ENCODE results near the gene KCNN4. TPM values are rescaled to one million over a fixed set of nuclear protein-coding genes. Genes with fewer than 3 reads are reported as not detected.

KCNN4 gene
- total and polyA plus RNA-seq, 2 donors (not counting 3 experiments of a cell fraction or from before 2014, with no cell fraction given), result 0.29 TPM; not detected in 1

DNA sequence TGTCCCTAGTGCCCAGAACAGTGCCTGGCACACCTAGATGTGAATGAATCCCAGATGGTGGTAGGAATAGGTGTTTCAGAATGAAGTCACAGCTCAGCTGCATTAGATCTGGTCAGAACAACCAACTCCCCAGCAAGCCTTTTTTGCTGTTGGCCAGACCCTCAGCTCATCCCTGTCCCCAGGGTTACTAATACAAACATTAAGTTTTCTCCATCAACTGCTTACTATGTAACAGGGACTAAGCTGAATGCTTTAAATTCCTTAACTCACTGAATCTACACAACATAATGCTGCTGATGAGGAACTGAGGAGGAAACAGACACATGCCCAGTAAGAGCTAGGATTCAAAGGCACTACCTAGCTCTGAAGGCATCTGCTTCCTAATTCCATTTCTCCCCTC lies 44.8 kb downstream of the KCNN4 start:
- H3K27ac ChIP-seq (ENCODE audit: insufficient read depth, low read depth, low read length), result no peak overlapping the region
- POLR2A ChIA-PET, result no interaction called here
- H3K9me3 ChIP-seq (replicated peaks; ENCODE audit: control insufficient read depth, insufficient read depth, low read length), result no peaks in the 10 kb centered on the region
- no peak overlapping the region for H3K9ac ChIP-seq (replicated peaks; ENCODE audit: extremely low read depth, insufficient read depth, low read length)
- CTCF ChIA-PET, result interaction anchor here (1.0 to 2.1 kb wide), 4 partner anchors 9 to 74 kb away, joined by 3 to 11 read pairs (median 6); no protein-coding TSS in a partner anchor
- intact Hi-C loops (cut with micrococcal nuclease) (loop anchor here (5.0 kb wide), 1 partner anchor 69 kb away; no protein-coding TSS in a partner anchor), dilution Hi-C loops (cut with MboI; ENCODE audit: extremely low pct_ligation_motif_present, low sequenced_read_pairs) (no loop called here)
- no peaks in the 10 kb centered on the region for H3K27me3 ChIP-seq (ENCODE audit: control insufficient read depth in 2 of 2, insufficient read depth in 2 of 2, low read length in 2 of 2)
- H3K79me2 ChIP-seq (ENCODE audit: control insufficient read depth, insufficient read depth, low read length), result no peaks in the 10 kb centered on the region
- DNase-seq (ENCODE audit: low read depth, low spot score) (no peak), FAIRE-seq (peak; percentile 18)
- TF ChIP-seq MYC (IDR thresholded peaks at IDR 0.05; ENCODE audit: low read depth, low read length) (no peak), GATA2 (IDR thresholded peaks at IDR 0.05; ENCODE audit: insufficient read depth, insufficient read length, low read depth, low read length) (no peak)
- no peak overlapping the region for H3K4me2 ChIP-seq (ENCODE audit: insufficient read depth, low read length)
- BruUV-seq (replicated peaks), result no TSS peak
- H3K4me3 ChIP-seq (replicated peaks in 1 of 3; ENCODE audit: insufficient read depth in 1 of 3, low read depth in 1 of 3, low read length in 3 of 3), result no peak overlapping the region
- H2AFZ ChIP-seq (ENCODE audit: low read depth, low read length), result no peak overlapping the region
- H3K4me1 ChIP-seq (ENCODE audit: control insufficient read depth, extremely low read depth, insufficient read depth, low read length), result peaks cover 3% of the 10 kb centered on the region
- peaks cover 20 to 48% of the 10 kb centered on the region in 2 experiments for H3K36me3 ChIP-seq (ENCODE audit: control insufficient read depth in 2 of 2, extremely low read depth in 1 of 2, insufficient read depth in 2 of 2, low read length in 2 of 2)
- no peaks in the 10 kb centered on the region for H3K9me1 ChIP-seq (replicated peaks; ENCODE audit: control insufficient read depth, extremely low read depth, insufficient read depth, low read length)
- no peaks in the 10 kb centered on the region for H4K20me1 ChIP-seq (replicated peaks; ENCODE audit: control insufficient read depth, extremely low read depth, insufficient read depth, low read length)

DNA sequence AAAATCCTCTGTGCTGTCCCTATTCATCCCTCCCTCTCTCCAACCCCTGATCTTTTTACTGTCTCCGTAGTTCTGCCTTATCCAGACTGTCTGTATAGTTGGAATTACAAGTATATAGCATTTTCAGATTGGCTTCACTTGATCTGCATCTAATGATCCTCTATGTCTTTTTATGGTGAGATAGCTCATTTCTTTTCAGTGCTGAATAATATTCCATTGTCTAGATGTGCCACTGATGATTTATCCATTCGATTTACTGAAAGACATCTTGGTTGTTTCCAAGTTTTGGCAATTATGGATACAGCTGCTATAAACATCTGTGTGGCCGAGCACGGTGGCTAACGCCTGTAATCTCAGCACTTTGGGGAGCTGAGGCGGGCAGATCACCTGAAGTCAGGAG lies 45.8 kb downstream of the KCNN4 start:
- Histone ChIP-seq H3K9me3 (replicated peaks; ENCODE audit: control insufficient read depth, insufficient read depth, low read length) (no peaks in the 10 kb centered on the region), H3K9me1 (replicated peaks; ENCODE audit: control insufficient read depth, extremely low read depth, insufficient read depth, low read length) (no peaks in the 10 kb centered on the region), H3K27me3 (ENCODE audit: control insufficient read depth in 2 of 2, insufficient read depth in 2 of 2, low read length in 2 of 2) (no peaks in the 10 kb centered on the region), H3K4me1 (ENCODE audit: control insufficient read depth, extremely low read depth, insufficient read depth, low read length) (peaks cover 3% of the 10 kb centered on the region), H3K4me3 (replicated peaks in 1 of 3; ENCODE audit: insufficient read depth in 1 of 3, low read depth in 1 of 3, low read length in 3 of 3) (no peak overlapping the region), H3K79me2 (ENCODE audit: control insufficient read depth, insufficient read depth, low read length) (no peaks in the 10 kb centered on the region), H3K36me3 (ENCODE audit: control insufficient read depth in 2 of 2, extremely low read depth in 1 of 2, insufficient read depth in 2 of 2, low read length in 2 of 2) (peaks cover 20 to 47% of the 10 kb centered on the region in 2 experiments), H2AFZ (ENCODE audit: low read depth, low read length) (no peak overlapping the region), H3K27ac (ENCODE audit: insufficient read depth, low read depth, low read length) (no peak overlapping the region), H3K4me2 (ENCODE audit: insufficient read depth, low read length) (no peak overlapping the region), H3K9ac (replicated peaks; ENCODE audit: extremely low read depth, insufficient read depth, low read length) (no peak overlapping the region), H4K20me1 (replicated peaks; ENCODE audit: control insufficient read depth, extremely low read depth, insufficient read depth, low read length) (no peaks in the 10 kb centered on the region)
- dilution Hi-C loops (cut with MboI; ENCODE audit: extremely low pct_ligation_motif_present, low sequenced_read_pairs) (no loop called here), intact Hi-C loops (cut with micrococcal nuclease) (loop anchor here (5.0 kb wide), 1 partner anchor 68 kb away; no protein-coding TSS in a partner anchor)
- ChIA-PET POLR2A (no interaction called here), CTCF (interaction anchor here (1.1 to 2.1 kb wide), 3 partner anchors 10 to 75 kb away, joined by 3 to 11 read pairs (median 8); no protein-coding TSS in a partner anchor)
- TF ChIP-seq MAX (IDR thresholded peaks at IDR 0.05; ENCODE audit: insufficient read depth, insufficient read length) (no peak), POLR2AphosphoS5 (IDR thresholded peaks at IDR 0.05; ENCODE audit: insufficient read depth, low read depth, low read length) (no peak), POLR2A (IDR thresholded peaks at IDR 0.05; ENCODE audit: low read depth, low read length) (no peak), FOS (IDR thresholded peaks at IDR 0.05; ENCODE audit: borderline replicate concordance, insufficient read depth, low read length) (no peak), GATA2 (IDR thresholded peaks at IDR 0.05; ENCODE audit: insufficient read depth, insufficient read length, low read depth, low read length) (no peak), JUN (IDR thresholded peaks at IDR 0.05; ENCODE audit: borderline replicate concordance, insufficient read depth, insufficient read length, low read depth) (no peak)
- FAIRE-seq, result no peak
- BruUV-seq (replicated peaks), result no TSS peak
- DNase-seq (ENCODE audit: low read depth, low spot score), result no peak
